ENCODE measurements around the gene BABAM1. TPM values are rescaled to one million over a fixed set of nuclear protein-coding genes. Genes with fewer than 3 reads are reported as not detected.

BABAM1 gene
- total RNA-seq, 1 experiment from 2014 or later: 146 TPM

GRCh38 chr19:17306285-17306714, 39.1 kb downstream of the BABAM1 start (continued):
- TF ChIP-seq SMAD4 (CRISPR knock-in tag; IDR thresholded peaks at IDR 0.05) (no peak), ZNF671 (CRISPR knock-in tag; IDR thresholded peaks at IDR 0.05) (no peak), ATF3 (CRISPR knock-in tag; conservative IDR thresholded peaks at IDR 0.05) (no peak), USF1 (CRISPR knock-in tag; IDR thresholded peaks at IDR 0.05) (no peak), ZSCAN18 (CRISPR knock-in tag; IDR thresholded peaks at IDR 0.05) (no peak), NR1H2 (CRISPR knock-in tag; IDR thresholded peaks at IDR 0.05) (no peak), NR3C1 (CRISPR knock-in tag; conservative IDR thresholded peaks at IDR 0.05; ENCODE audit: low read depth) (no peak), CBFB (CRISPR knock-in tag; IDR thresholded peaks at IDR 0.05; ENCODE audit: low read depth) (no peak), NR2C2 (CRISPR knock-in tag; IDR thresholded peaks at IDR 0.05) (no peak), E2F1 (CRISPR knock-in tag; IDR thresholded peaks at IDR 0.05) (no peak), SOX15 (CRISPR knock-in tag; IDR thresholded peaks at IDR 0.05) (no peak), TEAD1 (CRISPR knock-in tag; IDR thresholded peaks at IDR 0.05) (no peak), SMAD3 (CRISPR knock-in tag; IDR thresholded peaks at IDR 0.05; ENCODE audit: borderline replicate concordance) (no peak), ATF2 (CRISPR knock-in tag; IDR thresholded peaks at IDR 0.05; ENCODE audit: borderline replicate concordance, low read depth) (no peak), E2F4 (CRISPR knock-in tag; IDR thresholded peaks at IDR 0.05; ENCODE audit: borderline replicate concordance, low read depth) (peak; percentile 33; the same call in 1 of the 2 replicates), ATF6 (CRISPR knock-in tag; IDR thresholded peaks at IDR 0.05) (no peak), CTCF (IDR thresholded peaks at IDR 0.05) (no peak), ZNF219 (CRISPR knock-in tag; IDR thresholded peaks at IDR 0.05; ENCODE audit: borderline replicate concordance) (no peak)

All from WTC11 (cell line).